Measurements from ENCODE around the gene RPS17.
A peak's percentile ranks its signal among the peaks of the same experiment; 100 is the strongest.
"Not testable (repeated sequence)": the region's sequence is repeated elsewhere in the genome, so short reads cannot be mapped to it uniquely, and the experiment has no call there.

The RPS17 gene

GRCh38 chr15:82533801-82534200 is 6.5 kb downstream of the RPS17 start:
- Histone ChIP-seq H3K36me3 (ENCODE audit: insufficient read depth, low read length) (peaks cover 37% of the 10 kb centered on the region), H3K4me1 (ENCODE audit: insufficient read depth, low read length) (peaks cover 13% of the 10 kb centered on the region)

GRCh38 chr15:82532991-82533481 is 7.2 kb downstream of the RPS17 start:
- H3K9ac ChIP-seq (ENCODE audit: low read length): no peak overlapping the region
- H3K4me1 ChIP-seq (ENCODE audit: insufficient read depth, low read length): peaks cover 6% of the 10 kb centered on the region
- H3K27ac ChIP-seq (ENCODE audit: low read depth, low read length): no peak overlapping the region
- H3K9me3 ChIP-seq (ENCODE audit: low read length): no peaks in the 10 kb centered on the region
- no peaks in the 10 kb centered on the region for H3K27me3 ChIP-seq (ENCODE audit: control insufficient read depth in 1 of 2, insufficient read depth in 2 of 2, low read length in 2 of 2)
- H3K36me3 ChIP-seq (ENCODE audit: insufficient read depth, low read length): peaks cover 30% of the 10 kb centered on the region
- H3K4me3 ChIP-seq (ENCODE audit: low read depth in 1 of 2, low read length in 2 of 2): no peak overlapping the region

More at GRCh38 chr15:82533801-82534200, 6.5 kb downstream of the RPS17 start:
- no peak overlapping the region for H3K4me3 ChIP-seq (ENCODE audit: low read depth in 1 of 2, low read length in 2 of 2)
- no peaks in the 10 kb centered on the region for H3K9me3 ChIP-seq (ENCODE audit: low read length)
- H3K27ac ChIP-seq (ENCODE audit: low read depth, low read length): no peak overlapping the region
- H3K9ac ChIP-seq (ENCODE audit: low read length): no peak overlapping the region
- no peaks in the 10 kb centered on the region for H3K27me3 ChIP-seq (ENCODE audit: control insufficient read depth in 1 of 2, insufficient read depth in 2 of 2, low read length in 2 of 2)

GRCh38 chr15:82532383-82532990 is 7.8 kb downstream of the RPS17 start:
- H3K4me1 ChIP-seq (ENCODE audit: insufficient read depth, low read length): peaks cover 6% of the 10 kb centered on the region
- no peaks in the 10 kb centered on the region for H3K9me3 ChIP-seq (ENCODE audit: low read length)
- H3K4me3 ChIP-seq (ENCODE audit: low read depth in 1 of 2, low read length in 2 of 2): no peak overlapping the region
- H3K27me3 ChIP-seq (ENCODE audit: control insufficient read depth in 1 of 2, insufficient read depth in 2 of 2, low read length in 2 of 2): no peaks in the 10 kb centered on the region
- peaks cover 24% of the 10 kb centered on the region for H3K36me3 ChIP-seq (ENCODE audit: insufficient read depth, low read length)
- H3K27ac ChIP-seq (ENCODE audit: low read depth, low read length): no peak overlapping the region
- H3K9ac ChIP-seq (ENCODE audit: low read length): no peak overlapping the region

GRCh38 chr15:82531496-82532382 is 8.5 kb downstream of the RPS17 start:
- H3K36me3 ChIP-seq (ENCODE audit: insufficient read depth, low read length): peaks cover 17% of the 10 kb centered on the region
- H3K27ac ChIP-seq (ENCODE audit: low read depth, low read length): no peak overlapping the region

GRCh38 chr15:82530606-82531379 is 9.5 kb downstream of the RPS17 start:
- Histone ChIP-seq H3K4me1 (ENCODE audit: insufficient read depth, low read length) (peaks cover 6% of the 10 kb centered on the region), H3K9me3 (ENCODE audit: low read length) (no peaks in the 10 kb centered on the region), H3K9ac (ENCODE audit: low read length) (no peak overlapping the region), H3K4me3 (ENCODE audit: low read depth in 1 of 2, low read length in 2 of 2) (peak overlapping the region in 1 of 2 donors; percentile 7), H3K27me3 (ENCODE audit: control insufficient read depth in 1 of 2, insufficient read depth in 2 of 2, low read length in 2 of 2) (no peaks in the 10 kb centered on the region), H3K27ac (ENCODE audit: low read depth, low read length) (no peak overlapping the region), H3K36me3 (ENCODE audit: insufficient read depth, low read length) (peaks cover 7% of the 10 kb centered on the region)

More at GRCh38 chr15:82531496-82532382, 8.5 kb downstream of the RPS17 start:
- peaks cover 6% of the 10 kb centered on the region for H3K4me1 ChIP-seq (ENCODE audit: insufficient read depth, low read length)
- no peaks in the 10 kb centered on the region for H3K27me3 ChIP-seq (ENCODE audit: control insufficient read depth in 1 of 2, insufficient read depth in 2 of 2, low read length in 2 of 2)
- no peak overlapping the region for H3K9ac ChIP-seq (ENCODE audit: low read length)
- H3K4me3 ChIP-seq (ENCODE audit: low read depth in 1 of 2, low read length in 2 of 2): no peak overlapping the region
- no peaks in the 10 kb centered on the region for H3K9me3 ChIP-seq (ENCODE audit: low read length)

- H3K36me3 ChIP-seq (ENCODE audit: insufficient read depth, low read length): peaks cover 4% of the 10 kb centered on the region
- no peak overlapping the region for H3K4me3 ChIP-seq (ENCODE audit: low read depth in 1 of 2, low read length in 2 of 2)
- H3K27me3 ChIP-seq (ENCODE audit: control insufficient read depth in 1 of 2, insufficient read depth in 2 of 2, low read length in 2 of 2): no peaks in the 10 kb centered on the region
- H3K9ac ChIP-seq (ENCODE audit: low read length): no peak overlapping the region
- peaks cover 6% of the 10 kb centered on the region for H3K4me1 ChIP-seq (ENCODE audit: insufficient read depth, low read length)
- H3K9me3 ChIP-seq (ENCODE audit: low read length): no peaks in the 10 kb centered on the region
- H3K27ac ChIP-seq (ENCODE audit: low read depth, low read length): no peak overlapping the region
Measured at GRCh38 chr15:82530006-82530405, 10.3 kb downstream of the RPS17 start.

GRCh38 chr15:82513587-82513986 is 26.7 kb downstream of the RPS17 start:
- H3K36me3 ChIP-seq (ENCODE audit: insufficient read depth, low read length); H3K9me3 ChIP-seq (ENCODE audit: low read length); H3K9ac ChIP-seq (ENCODE audit: low read length); H3K27me3 ChIP-seq (ENCODE audit: control insufficient read depth in 1 of 2, insufficient read depth in 2 of 2, low read length in 2 of 2); H3K4me3 ChIP-seq (ENCODE audit: low read depth in 1 of 2, low read length in 2 of 2); H3K4me1 ChIP-seq (ENCODE audit: insufficient read depth, low read length); H3K27ac ChIP-seq (ENCODE audit: low read depth, low read length): not testable (repeated sequence)

GRCh38 chr15:82507693-82508092 is 32.6 kb downstream of the RPS17 start:
- H3K36me3 ChIP-seq (ENCODE audit: insufficient read depth, low read length); H3K4me3 ChIP-seq (ENCODE audit: low read depth in 1 of 2, low read length in 2 of 2); H3K9me3 ChIP-seq (ENCODE audit: low read length); H3K27ac ChIP-seq (ENCODE audit: low read depth, low read length); H3K27me3 ChIP-seq (ENCODE audit: control insufficient read depth in 1 of 2, insufficient read depth in 2 of 2, low read length in 2 of 2); H3K9ac ChIP-seq (ENCODE audit: low read length); H3K4me1 ChIP-seq (ENCODE audit: insufficient read depth, low read length): not testable (repeated sequence)

GRCh38 chr15:82507087-82507486 is 33.2 kb downstream of the RPS17 start:
- H3K27ac ChIP-seq (ENCODE audit: low read depth, low read length); H3K9ac ChIP-seq (ENCODE audit: low read length); H3K4me3 ChIP-seq (ENCODE audit: low read depth in 1 of 2, low read length in 2 of 2); H3K27me3 ChIP-seq (ENCODE audit: control insufficient read depth in 1 of 2, insufficient read depth in 2 of 2, low read length in 2 of 2); H3K9me3 ChIP-seq (ENCODE audit: low read length); H3K4me1 ChIP-seq (ENCODE audit: insufficient read depth, low read length); H3K36me3 ChIP-seq (ENCODE audit: insufficient read depth, low read length): not testable (repeated sequence)

GRCh38 chr15:82505842-82506241 is 34.4 kb downstream of the RPS17 start:
- not testable (repeated sequence) for H3K27me3 ChIP-seq (ENCODE audit: control insufficient read depth in 1 of 2, insufficient read depth in 2 of 2, low read length in 2 of 2); H3K4me3 ChIP-seq (ENCODE audit: low read depth in 1 of 2, low read length in 2 of 2); H3K9me3 ChIP-seq (ENCODE audit: low read length)

GRCh38 chr15:82504074-82504473 is 36.2 kb downstream of the RPS17 start:
- H3K27me3 ChIP-seq (ENCODE audit: control insufficient read depth in 1 of 2, insufficient read depth in 2 of 2, low read length in 2 of 2); H3K4me1 ChIP-seq (ENCODE audit: insufficient read depth, low read length); H3K27ac ChIP-seq (ENCODE audit: low read depth, low read length); H3K4me3 ChIP-seq (ENCODE audit: low read depth in 1 of 2, low read length in 2 of 2); H3K9me3 ChIP-seq (ENCODE audit: low read length); H3K9ac ChIP-seq (ENCODE audit: low read length); H3K36me3 ChIP-seq (ENCODE audit: insufficient read depth, low read length): not testable (repeated sequence)

More at GRCh38 chr15:82505842-82506241, 34.4 kb downstream of the RPS17 start:
- H3K9ac ChIP-seq (ENCODE audit: low read length); H3K27ac ChIP-seq (ENCODE audit: low read depth, low read length); H3K36me3 ChIP-seq (ENCODE audit: insufficient read depth, low read length); H3K4me1 ChIP-seq (ENCODE audit: insufficient read depth, low read length): not testable (repeated sequence)

All from muscle layer of colon (tissue), 2 donors.